Measurements from ENCODE around the gene SETD1B.

The SETD1B gene

DNA sequence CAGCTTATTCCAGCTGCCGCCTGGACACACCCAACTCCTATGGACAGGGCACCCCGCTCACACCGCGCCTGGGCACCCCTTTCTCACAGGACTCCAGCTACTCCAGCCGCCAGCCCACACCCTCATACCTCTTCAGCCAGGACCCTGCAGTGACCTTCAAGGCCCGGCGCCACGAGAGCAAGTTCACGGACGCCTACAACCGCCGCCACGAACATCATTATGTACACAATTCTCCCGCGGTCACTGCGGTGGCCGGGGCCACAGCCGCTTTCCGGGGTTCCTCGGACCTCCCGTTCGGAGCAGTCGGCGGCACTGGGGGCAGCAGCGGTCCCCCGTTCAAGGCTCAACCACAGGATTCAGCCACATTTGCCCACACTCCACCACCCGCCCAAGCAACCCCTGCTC, 5.9 kb downstream of the SETD1B start:
- DNase-seq (ENCODE audit: low read depth): no peak

DNA sequence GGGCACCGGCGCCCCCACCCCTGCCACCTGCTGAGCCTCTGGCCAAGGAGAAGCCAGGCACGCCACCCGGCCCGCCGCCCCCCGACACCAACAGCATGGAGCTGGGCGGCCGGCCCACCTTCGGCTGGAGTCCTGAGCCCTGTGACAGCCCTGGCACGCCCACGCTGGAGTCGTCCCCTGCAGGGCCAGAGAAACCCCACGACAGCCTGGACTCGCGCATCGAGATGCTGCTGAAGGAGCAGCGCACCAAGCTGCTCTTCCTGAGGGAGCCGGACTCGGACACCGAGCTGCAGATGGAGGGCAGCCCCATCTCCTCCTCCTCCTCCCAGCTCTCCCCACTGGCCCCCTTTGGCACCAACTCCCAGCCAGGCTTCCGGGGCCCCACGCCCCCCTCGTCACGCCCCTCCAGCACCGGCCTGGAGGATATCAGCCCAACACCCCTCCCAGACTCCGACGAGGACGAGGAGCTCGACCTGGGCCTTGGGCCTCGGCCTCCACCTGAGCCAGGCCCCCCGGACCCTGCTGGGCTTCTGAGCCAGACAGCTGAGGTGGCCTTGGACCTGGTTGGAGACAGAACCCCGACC, 6.5 kb downstream of the SETD1B start:
- DNase-seq (ENCODE audit: low read depth): no peak

DNA sequence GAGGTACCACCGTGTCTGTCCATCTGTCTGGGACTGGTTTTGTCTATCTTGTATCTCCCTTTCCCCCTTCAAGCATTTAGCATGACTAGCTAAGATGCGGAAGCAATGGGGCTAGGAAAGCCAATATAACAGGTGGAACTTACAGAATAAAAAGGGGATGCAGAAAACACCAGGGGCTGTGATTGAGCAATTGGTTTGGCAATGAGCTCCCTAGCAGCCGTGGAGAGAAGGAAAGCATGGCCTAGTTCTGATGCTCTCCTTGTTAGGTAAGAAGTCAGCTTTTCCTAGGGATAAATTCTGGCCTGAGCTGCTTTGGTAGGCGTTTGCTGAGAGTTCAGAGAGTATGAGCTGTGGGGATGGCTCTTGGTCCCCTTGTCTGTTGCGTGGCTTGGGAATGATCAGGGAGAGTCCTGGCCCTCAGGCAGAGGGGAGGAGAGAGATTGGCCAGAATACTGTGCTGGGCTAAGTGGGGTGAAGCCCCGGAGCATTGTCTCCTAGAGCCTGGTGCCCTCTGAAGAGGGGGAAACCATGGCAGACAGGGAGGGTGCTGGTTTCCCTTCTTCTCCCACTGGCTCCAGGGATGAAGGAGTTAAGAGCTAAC, 7.1 kb downstream of the SETD1B start:
- no peak for DNase-seq (ENCODE audit: low read depth)

DNA sequence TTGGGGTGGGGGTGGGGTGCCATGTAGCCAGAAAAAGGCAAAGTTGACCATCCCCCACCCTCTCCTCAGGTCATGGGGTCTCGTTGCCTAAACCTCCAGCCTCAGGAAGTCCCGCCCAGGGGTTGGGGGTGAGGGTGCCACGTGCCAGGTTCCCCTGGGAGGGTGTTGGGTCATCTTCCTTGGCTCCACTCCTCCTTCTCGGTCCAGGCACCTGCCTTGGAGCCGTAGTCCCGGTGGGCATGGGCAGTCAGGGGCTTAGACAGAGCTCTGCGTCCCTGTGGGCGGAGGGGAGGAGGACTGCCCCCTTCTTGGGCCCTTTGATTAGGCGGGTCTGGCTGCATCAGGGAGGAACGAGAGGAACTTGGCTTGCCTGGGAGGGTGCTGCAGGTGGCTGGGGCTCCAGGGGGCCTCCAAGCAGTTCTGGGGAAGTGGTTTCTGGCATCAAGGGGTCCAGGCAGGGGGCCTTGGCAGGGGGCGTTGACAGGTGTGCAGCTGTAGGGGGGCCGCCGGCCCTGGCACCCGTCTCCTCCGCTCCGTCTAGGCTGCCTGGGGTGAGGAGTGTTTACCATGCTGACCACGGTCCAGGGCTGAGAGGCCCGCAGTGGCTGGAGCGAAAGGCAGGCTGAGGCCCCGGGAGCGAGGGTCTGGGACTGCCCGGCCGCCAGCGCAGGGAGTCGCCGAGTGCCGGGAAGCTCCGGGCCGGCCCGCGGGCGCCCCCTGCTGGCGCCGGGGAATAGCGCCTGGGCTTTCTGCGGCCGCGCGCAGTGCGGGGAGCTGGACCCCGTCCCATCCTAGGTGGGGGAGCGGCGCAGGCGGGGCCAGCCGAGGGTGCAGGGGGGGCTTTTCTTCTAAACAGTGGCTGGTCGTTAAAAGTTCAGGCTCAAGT, 7.9 kb downstream of the SETD1B start:
- no peak for DNase-seq (ENCODE audit: low read depth)

DNA sequence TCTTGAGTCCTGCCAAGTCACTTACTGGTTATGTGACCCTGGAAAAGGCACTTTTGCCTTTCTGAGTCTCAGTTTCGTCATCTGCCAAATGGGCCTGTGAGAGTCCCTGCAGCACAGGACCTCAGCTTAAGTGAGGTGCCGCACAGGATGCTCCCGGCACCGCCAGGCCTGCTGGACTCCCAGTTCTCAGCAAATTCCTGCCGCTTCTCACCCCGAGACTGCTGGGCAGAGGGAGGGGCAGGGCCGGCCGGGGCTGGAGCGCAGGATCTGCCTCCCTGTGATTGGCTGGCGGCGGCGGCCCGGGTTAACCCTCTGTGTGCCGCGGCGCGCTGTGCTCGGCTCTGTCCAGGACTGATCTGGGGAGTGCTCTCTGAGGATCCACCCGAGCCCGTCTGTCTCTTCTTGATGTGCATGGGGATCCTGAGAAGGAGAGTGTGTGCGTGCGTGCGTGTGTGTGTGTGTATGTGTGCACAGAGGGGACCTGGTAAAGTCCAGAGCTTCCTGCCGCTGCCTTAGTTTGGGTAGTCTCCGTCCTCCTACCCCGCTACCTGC, 8.6 kb downstream of the SETD1B start:
- DNase-seq (ENCODE audit: low read depth): no peak

DNA sequence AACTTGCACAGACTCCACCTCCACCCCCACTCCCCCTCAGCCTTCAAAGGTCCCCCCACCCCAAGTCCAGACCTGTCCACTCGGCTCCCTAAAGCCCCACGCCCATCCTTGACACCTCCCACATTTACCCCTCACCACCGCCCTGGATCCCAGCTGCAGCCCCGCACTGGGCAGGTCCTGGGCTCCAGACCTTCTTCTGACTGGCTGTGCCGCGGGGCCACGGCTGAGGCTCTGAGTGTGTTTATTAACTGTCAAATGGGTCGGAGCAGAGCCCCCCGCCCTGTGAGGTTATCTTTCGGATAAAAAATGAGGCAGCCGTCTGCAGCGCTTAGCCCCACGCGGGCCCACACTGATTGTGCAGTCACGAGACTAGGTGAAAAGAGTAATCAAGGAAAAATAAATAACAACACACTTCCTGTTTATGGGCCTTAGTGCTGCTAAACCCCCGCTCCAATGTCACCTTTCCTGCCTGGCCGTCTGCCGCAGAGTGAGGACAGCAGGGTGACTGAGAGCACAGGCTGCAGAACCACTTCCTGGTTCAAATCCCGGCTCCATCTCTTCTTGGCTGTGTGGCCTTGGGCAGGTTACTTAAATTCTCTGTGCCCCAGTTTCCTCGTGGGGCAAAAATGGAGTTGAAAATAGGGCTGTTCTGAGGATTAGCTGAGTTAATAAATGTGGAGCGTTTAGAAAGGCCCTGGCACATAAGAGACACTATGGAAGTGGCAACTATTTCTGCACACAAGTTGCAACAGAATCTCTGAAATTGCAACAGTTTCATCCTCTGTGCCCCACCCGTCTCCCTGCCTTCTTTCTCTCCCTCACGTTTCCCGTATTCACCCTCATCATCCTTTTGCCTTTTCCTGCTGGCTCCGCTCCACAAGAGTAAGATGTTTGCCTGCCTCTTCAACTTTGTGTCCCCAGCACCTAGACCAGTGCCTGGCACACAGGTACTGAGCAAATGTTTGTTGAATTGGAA, 9.4 kb downstream of the SETD1B start:
- no peak for DNase-seq (ENCODE audit: low read depth)

DNA sequence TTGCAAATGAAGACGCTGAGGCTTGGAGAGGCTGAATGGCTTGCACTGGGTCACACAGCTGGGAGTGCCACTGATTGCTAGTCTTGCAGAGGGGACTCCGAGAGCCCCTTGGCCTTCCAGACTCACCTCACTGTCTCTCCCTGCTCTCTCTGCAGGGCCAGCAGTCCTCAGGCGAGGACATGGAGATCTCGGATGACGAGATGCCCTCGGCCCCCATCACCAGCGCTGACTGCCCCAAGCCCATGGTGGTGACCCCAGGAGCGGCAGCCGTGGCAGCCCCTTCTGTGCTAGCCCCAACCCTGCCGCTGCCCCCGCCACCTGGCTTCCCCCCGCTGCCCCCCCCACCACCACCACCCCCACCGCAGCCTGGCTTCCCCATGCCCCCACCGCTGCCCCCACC, 10.1 kb downstream of the SETD1B start:
- DNase-seq (ENCODE audit: low read depth): no peak

DNA sequence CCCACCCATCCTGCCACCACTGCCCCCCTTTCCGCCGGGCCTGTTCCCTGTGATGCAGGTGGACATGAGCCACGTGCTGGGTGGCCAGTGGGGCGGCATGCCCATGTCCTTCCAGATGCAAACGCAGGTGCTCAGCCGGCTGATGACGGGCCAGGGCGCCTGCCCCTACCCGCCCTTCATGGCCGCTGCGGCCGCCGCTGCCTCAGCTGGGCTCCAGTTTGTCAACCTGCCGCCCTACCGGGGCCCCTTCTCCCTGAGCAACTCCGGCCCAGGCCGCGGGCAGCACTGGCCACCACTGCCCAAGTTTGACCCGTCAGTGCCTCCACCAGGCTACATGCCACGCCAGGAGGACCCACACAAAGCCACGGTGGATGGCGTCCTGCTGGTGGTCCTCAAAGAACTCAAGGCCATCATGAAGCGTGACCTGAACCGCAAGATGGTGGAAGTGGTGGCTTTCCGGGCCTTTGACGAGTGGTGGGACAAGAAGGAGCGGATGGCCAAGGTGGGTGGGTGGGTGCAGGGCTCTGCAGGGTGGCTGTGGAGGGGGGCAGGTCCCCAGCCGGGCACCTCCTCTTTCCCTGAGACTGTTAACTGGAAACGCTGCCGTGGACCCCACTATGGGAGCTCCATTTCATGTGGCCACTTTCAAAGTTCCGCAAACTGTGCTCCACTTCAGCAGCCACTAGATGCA, 10.8 kb downstream of the SETD1B start:
- no peak for DNase-seq (ENCODE audit: low read depth)

DNA sequence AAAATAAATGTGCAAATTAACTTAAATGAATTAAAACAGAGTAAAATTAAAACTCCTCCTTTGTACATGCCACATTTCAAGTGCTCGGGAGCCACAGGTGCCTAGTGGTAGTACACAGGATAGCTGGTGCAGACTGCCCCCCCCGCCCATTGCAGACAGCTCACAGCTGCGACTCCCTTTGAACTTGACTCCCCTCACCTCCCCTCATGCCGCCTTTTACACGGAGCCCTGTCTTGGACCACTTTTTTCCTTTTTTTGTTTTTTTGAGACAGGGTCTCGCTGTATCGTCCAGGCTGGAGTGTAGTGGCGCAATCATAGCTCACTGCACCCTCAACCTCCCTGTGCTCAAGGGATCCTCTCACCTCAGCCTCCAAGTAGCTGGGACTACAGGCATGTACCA, 11.5 kb downstream of the SETD1B start:
- no peak for DNase-seq (ENCODE audit: low read depth)

DNA sequence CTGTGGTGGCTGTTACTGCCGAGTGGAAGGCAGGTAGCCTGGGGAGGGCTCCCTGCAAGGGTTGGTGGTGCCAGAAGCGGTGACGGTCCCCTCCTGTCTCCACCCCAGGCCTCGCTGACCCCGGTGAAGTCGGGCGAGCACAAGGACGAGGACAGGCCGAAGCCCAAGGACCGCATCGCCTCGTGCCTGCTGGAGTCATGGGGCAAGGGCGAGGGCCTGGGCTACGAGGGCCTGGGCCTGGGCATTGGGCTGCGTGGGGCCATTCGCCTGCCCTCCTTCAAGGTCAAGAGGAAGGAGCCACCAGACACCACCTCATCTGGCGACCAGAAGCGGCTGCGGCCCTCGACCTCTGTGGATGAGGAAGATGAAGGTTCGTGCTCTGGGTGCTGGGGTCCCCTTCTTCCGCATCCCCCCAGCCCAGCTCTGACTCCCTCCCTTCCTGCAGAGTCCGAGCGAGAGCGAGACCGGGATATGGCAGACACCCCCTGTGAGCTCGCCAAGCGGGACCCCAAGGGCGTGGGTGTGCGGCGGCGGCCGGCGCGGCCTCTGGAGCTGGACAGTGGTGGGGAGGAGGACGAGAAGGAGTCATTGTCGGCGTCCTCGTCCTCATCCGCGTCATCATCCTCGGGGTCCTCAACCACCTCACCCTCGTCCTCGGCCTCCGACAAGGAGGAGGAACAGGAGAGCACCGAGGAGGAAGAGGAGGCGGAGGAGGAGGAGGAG, 13.3 kb downstream of the SETD1B start:
- DNase-seq (ENCODE audit: low read depth): no peak

DNA sequence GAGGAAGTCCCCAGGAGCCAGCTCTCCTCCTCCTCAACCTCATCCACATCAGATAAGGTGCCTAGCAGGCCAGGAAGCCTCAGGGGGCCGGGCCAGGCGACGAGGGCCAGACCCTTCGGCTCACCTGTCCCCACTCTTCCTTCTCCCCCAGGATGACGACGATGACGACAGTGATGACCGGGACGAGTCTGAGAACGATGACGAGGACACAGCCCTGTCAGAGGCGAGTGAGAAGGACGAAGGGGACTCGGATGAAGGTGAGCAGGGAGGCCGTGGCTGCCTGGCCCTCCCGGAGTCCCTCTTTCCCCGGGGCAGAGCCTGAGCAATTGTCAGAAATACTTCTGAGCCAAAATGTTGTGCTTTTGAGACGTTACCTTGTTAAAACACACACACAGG, 13.8 kb downstream of the SETD1B start:
- no peak for DNase-seq (ENCODE audit: low read depth)

DNA sequence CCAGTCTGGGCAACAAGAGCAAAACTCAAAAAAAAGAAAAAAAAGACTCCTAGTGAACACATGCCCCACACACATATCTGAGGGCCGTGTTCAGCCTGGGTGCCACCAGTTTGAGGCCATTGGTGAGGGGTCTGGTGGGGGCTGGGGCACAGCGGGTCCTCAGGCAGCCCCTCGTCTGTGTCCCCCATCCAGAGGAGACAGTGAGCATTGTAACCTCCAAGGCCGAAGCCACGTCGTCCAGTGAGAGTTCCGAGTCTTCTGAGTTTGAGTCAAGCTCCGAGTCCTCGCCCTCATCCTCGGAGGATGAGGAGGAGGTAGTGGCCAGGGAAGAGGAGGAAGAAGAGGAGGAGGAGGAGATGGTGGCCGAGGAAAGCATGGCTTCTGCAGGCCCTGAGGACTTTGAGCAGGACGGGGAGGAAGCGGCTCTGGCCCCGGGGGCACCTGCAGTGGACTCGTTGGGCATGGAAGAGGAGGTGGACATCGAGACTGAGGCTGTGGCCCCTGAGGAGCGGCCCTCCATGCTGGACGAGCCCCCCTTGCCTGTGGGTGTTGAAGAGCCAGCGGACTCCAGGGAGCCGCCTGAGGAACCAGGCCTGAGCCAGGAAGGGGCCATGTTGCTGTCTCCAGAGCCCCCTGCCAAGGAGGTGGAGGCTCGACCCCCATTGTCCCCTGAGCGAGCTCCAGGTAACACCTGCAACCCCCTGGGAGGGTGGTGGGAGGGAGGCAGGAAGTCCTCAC, 15.6 kb downstream of the SETD1B start:
- DNase-seq (ENCODE audit: low read depth): no peak

DNA sequence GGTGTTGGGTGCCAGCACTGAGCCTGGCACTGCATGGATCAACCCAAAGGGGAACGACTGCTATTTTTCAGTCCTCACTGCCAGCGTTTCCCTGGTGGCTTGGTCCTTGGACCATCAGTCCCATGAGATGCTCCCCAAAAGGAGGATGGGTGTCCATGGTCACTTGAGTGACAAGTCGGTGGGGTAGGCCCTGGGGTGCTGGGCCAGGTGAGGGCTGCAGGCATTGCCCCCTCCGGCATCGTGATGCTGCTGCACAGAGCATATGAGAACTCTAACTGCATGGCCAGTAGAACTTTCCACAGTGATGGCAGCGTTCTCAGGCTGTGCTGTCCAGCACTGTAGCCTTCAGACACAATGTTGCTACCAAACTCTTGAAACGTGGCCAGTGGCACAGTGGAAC, 16.2 kb downstream of the SETD1B start:
- no peak for DNase-seq (ENCODE audit: low read depth)

DNA sequence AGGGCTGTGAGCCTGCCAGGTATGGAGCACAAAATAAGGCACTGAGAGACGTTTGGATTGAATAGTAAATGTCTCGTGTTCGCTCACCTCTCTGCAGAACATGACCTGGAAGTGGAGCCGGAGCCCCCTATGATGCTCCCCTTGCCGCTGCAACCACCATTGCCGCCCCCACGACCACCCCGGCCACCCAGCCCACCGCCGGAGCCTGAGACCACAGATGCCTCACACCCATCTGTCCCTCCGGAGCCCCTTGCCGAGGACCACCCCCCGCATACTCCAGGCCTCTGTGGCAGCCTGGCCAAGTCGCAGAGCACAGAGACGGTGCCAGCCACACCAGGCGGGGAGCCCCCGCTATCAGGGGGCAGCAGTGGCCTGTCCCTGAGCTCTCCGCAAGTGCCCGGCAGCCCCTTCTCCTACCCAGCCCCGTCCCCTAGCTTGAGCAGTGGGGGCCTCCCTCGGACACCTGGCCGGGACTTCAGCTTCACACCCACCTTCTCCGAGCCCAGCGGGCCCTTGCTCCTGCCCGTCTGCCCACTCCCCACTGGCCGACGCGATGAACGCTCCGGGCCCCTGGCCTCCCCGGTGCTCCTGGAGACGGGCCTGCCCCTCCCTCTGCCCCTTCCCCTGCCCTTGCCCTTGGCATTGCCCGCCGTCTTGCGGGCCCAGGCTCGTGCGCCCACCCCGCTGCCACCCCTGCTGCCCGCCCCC, 18.7 kb downstream of the SETD1B start:
- no peak for DNase-seq (ENCODE audit: low read depth)

DNA sequence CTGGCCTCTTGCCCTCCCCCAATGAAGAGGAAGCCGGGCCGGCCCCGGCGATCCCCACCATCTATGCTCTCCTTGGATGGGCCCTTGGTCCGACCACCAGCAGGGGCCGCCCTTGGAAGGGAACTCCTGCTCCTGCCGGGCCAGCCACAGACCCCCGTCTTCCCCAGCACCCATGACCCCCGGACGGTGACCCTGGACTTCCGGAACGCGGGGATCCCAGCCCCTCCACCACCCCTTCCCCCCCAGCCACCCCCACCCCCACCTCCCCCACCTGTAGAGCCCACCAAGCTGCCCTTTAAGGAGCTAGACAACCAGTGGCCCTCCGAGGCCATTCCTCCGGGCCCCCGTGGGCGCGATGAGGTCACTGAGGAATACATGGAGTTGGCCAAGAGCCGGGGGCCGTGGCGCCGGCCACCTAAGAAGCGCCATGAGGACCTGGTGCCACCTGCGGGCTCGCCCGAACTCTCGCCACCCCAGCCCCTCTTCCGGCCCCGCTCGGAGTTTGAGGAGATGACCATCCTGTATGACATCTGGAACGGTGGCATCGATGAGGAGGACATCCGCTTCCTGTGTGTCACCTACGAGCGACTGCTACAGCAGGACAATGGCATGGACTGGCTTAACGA, 19.4 kb downstream of the SETD1B start:
- DNase-seq (ENCODE audit: low read depth): no peak

DNA sequence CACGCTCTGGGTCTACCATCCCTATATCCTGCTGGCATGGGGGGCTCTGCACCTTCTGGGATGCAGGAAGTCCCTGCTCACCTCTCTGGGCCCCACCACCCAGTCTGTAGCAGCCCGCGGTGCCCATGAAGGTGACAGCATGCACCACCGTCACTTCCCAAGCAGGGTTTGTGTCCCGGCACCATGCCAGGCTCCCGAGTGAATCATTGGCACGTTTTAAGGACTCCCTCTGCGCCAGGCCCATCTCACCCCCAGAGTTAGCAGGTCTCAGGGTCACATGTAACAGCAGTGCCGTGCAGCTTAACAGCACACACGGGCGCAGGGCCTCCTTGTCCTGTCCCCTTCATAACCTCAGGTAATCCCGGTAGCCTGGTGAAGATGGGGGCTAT, 19.9 kb downstream of the SETD1B start:
- DNase-seq (ENCODE audit: low read depth): no peak

DNA sequence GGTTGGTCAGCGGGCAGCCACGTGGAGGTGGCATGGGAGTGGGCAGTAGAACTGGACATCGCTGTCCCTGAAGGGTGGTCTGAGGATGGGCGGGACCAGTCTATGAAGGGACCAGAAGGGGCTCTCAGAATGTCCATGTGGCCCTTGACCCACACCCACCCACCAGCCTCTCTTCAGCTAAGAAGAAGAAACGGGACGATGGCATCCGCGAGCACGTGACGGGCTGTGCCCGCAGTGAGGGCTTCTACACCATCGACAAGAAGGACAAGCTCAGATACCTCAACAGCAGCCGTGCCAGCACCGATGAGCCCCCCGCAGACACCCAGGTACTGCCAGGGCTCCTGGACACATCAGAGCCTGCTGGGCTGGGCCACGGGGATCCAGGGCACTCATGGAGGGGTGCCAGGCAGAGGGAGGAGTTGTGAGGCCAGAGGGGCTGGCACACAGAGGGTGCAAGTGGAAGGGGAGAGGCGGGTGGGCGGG, 21.3 kb downstream of the SETD1B start:
- no peak for DNase-seq (ENCODE audit: low read depth)

DNA sequence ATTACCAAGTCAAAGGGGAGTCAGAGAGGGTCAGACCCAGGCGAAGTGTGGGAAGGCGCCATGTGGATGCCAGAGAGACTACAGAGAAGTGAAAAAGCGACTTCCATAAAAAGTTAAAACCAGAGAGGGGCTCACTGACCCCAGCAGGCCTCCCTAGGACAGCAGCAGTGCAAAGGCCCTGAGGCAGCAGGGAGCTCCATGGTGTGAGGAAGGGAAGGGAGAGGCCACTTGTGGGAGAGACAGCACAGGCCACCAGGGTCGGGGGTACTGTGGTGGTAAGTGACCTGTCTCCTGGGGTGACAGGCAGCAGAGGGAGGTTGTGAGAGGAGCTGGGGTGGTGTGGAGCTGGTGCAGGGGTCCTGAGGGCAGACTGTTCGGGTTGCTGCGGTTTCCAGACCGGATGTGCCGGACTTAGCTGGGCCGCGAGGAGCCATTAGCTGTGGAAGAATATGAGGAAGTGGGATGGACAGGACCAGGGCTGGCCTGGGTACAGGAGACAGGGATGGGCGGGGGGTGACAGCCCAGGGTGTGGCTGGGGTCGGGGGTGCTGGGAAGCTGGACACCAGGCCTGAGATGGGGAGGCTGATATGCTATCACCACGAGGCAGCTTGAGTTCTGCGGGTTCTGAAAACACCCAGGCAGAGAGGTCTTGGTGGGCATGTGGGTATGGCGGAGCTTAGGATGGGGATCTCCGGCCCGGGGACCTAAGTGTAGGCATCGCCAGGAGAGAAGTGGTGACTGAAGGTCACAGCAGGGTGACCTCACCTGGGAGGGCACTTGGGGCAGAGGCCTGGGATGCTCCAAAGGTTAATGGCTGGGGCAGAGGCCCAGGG, 22.7 kb downstream of the SETD1B start:
- DNase-seq (ENCODE audit: low read depth): no peak
